HepG2 (cell line): ENCODE results near the gene MICAL3. TPM values are rescaled to one million over a fixed set of nuclear protein-coding genes. Genes with fewer than 3 reads are reported as not detected.

ENCODE experiments used
- ATAC-seq: fragments of 200-7000 bp; cut with Tn5 transposase; 3 replicates; pipeline ENCODE4 v1.9.1; 2020; ENCODE audit warnings: mild to moderate bottlenecking, moderate library complexity
- BruUV-seq: library from RNA; stranded (reverse); fragments of 400-500 nt; replicated peaks from 2 replicates; lab custom pipeline; 2021; lab: Mats Ljungman, UMichigan
- CTCF ChIA-PET: fragments of 300-600 bp; formaldehyde crosslinking; extraction: SDS; loops from one replicate; lab custom pipeline; 2021; ENCODE audit warnings: low total read pairs, inconsistent platforms, low intra/inter-chr PET ratio; lab: Yijun Ruan, JAX
- POLR2A ChIA-PET: fragments of 350-600 bp; sonication (Branson Sonifier 250); formaldehyde crosslinking; loops from one replicate; lab custom pipeline; 2020; ENCODE audit warnings: antibody characterized with exemption, inconsistent platforms; lab: Yijun Ruan, JAX
- DNase-seq: peaks from one replicate; pipeline ENCODE4 v3.0.0-alpha.2; 2015; ENCODE audit warnings: low spot score
- FAIRE-seq: peaks from 3 replicates; lab custom pipeline; 2011; peaks lifted over from hg19 to GRCh38; lab: Jason Lieb, UNC
- H2AFZ ChIP-seq: one replicate; pipeline ENCODE4 v1.6.1; 2011; ENCODE audit warnings: low read length, inconsistent platforms
- H3K27ac ChIP-seq: fragments of 300-600 bp; 3 replicates; pipeline ENCODE4 v1.8.0; 2011; ENCODE audit warnings: mixed run types, mild to moderate bottlenecking, mixed read lengths, low read length, inconsistent platforms; ENCODE audit not compliant: insufficient read depth; ENCODE audit errors: extremely low read length
- H3K27me3 ChIP-seq, 2 experiments: fragments of 200-600 bp in 1 of 2; 2 replicates in 1 of 2; 3 replicates in 1 of 2; pipeline versions ENCODE4 v1.6.0 to v1.8.0; 2011; ENCODE audit warnings: low read length in 2 of 2, mild to moderate bottlenecking in 2 of 2, moderate library complexity in 2 of 2, inconsistent platforms in 1 of 2; ENCODE audit not compliant: insufficient read depth in 2 of 2, control insufficient read depth in 1 of 2
- H3K36me3 ChIP-seq, 2 experiments: fragments of 200-600 bp in 1 of 2; replicated peaks in 1 of 2; 2 replicates in 1 of 2; 3 replicates in 1 of 2; pipeline versions ENCODE4 v1.5.1 to v1.8.0; 2011; ENCODE audit warnings: low read length in 2 of 2, inconsistent platforms in 1 of 2; ENCODE audit not compliant: insufficient read depth in 2 of 2, control insufficient read depth in 1 of 2
- H3K4me1 ChIP-seq: 2 replicates; pipeline ENCODE4 v1.5.1; 2012; ENCODE audit warnings: low read length, inconsistent platforms; ENCODE audit not compliant: insufficient read depth
- H3K4me2 ChIP-seq: 2 replicates; pipeline ENCODE4 v1.6.0; 2011; ENCODE audit warnings: low read depth, low read length, inconsistent platforms
- H3K4me3 ChIP-seq, 3 experiments: fragments of 200-600 bp in 1 of 3; sonication (generic), shearing (Covaris generic) in 1 of 3; replicated peaks in 1 of 3; 2 replicates each; pipeline ENCODE4 v1.5.1; 2011 to 2016; ENCODE audit warnings: low read length in 3 of 3, inconsistent platforms in 2 of 3, low read depth in 2 of 3, mild to moderate bottlenecking in 2 of 3, control low read depth in 1 of 3, mixed read lengths in 1 of 3; ENCODE audit not compliant: insufficient read depth in 1 of 3
- H3K79me2 ChIP-seq: one replicate; pipeline ENCODE4 v1.6.1; 2011; ENCODE audit warnings: low read length, inconsistent platforms; ENCODE audit not compliant: insufficient read depth
- H3K9ac ChIP-seq: 2 replicates; pipeline ENCODE4 v1.6.0; 2011; ENCODE audit warnings: mild to moderate bottlenecking, low read depth, low read length, inconsistent platforms; ENCODE audit not compliant: insufficient read depth
- H3K9me3 ChIP-seq: 2 replicates; pipeline ENCODE4 v1.5.1; 2012; ENCODE audit warnings: mild to moderate bottlenecking, low read length
- H4K20me1 ChIP-seq: 2 replicates; pipeline ENCODE4 v1.6.0; 2011; ENCODE audit warnings: inconsistent platforms, mild to moderate bottlenecking, low read length, moderate library complexity; ENCODE audit not compliant: insufficient read depth
- ATM ChIP-seq: fragments of 450-650 bp; IDR thresholded peaks from 2 replicates; pipeline ENCODE4 v1.7.1; 2017; ENCODE audit warnings: mild to moderate bottlenecking, borderline replicate concordance
- FOXP1 ChIP-seq, 2 experiments: fragments of 450-650 bp in 1 of 2; IDR thresholded peaks; 2 replicates each; pipeline ENCODE4 v1.6.1; 2017 to 2018; ENCODE audit warnings: antibody characterized with exemption in 1 of 2
- GTF2F1 ChIP-seq: fragments of 150-350 bp; IDR thresholded peaks from 2 replicates; pipeline ENCODE4 v1.6.1; 2014; ENCODE audit warnings: low read length
- LCORL ChIP-seq, 2 experiments: fragments of 450-650 bp in 1 of 2; sonication (generic) in 1 of 2; formaldehyde crosslinking in 1 of 2; IDR thresholded peaks; 2 replicates each; pipeline versions ENCODE4 v1.5.0 to v1.6.1; 2017 to 2020; ENCODE audit warnings: antibody characterized with exemption in 1 of 2, missing genetic modification reagents in 1 of 2
- MATR3 ChIP-seq: sonication (generic); formaldehyde crosslinking; IDR thresholded peaks from 2 replicates; pipeline ENCODE4 v1.4.0; 2020; ENCODE audit warnings: missing genetic modification reagents
- RARA ChIP-seq: IDR thresholded peaks from 2 replicates; pipeline ENCODE4 v1.6.1; 2016; ENCODE audit warnings: missing genetic modification reagents, missing compliant biosample characterization
- REXO4 ChIP-seq: sonication (generic); formaldehyde crosslinking; IDR thresholded peaks from 2 replicates; pipeline ENCODE4 v1.8.0; 2022; ENCODE audit warnings: missing genetic modification reagents, mild to moderate bottlenecking, borderline replicate concordance
- SKI ChIP-seq: fragments of 450-650 bp; IDR thresholded peaks from one replicate; pipeline ENCODE4 v1.6.1; 2018; ENCODE audit warnings: mild to moderate bottlenecking; ENCODE audit not compliant: partially characterized antibody
- TGIF2 ChIP-seq: IDR thresholded peaks from 2 replicates; pipeline ENCODE4 v1.6.1; 2016; ENCODE audit warnings: control low read depth, missing compliant biosample characterization
- XRCC5 ChIP-seq: fragments of 200-400 bp; formaldehyde crosslinking; optimal IDR thresholded peaks from 2 replicates; pipeline ENCODE3; 2017; ENCODE audit warnings: mild to moderate bottlenecking, low read length
- ZNF232 ChIP-seq: sonication (generic); formaldehyde crosslinking; IDR thresholded peaks from 2 replicates; pipeline ENCODE4 v1.4.0; 2020; ENCODE audit warnings: missing genetic modification reagents, borderline replicate concordance
- ZNF280B ChIP-seq: sonication (generic); formaldehyde crosslinking; IDR thresholded peaks from 2 replicates; pipeline ENCODE4 v1.5.0; 2020; ENCODE audit warnings: missing genetic modification reagents, mild to moderate bottlenecking, borderline replicate concordance
- ZNF614 ChIP-seq: IDR thresholded peaks from 2 replicates; pipeline ENCODE4 v1.6.1; 2018; ENCODE audit warnings: missing biosample characterization, missing genetic modification reagents, inconsistent platforms, borderline replicate concordance
- WGBS: methylation state at CpG from one replicate; pipeline ENCODE4 v1.1.6; 2017; ENCODE audit warnings: low lambda C conversion rate; 5-methylcytosine and 5-hydroxymethylcytosine counted together
- in situ Hi-C: cut with HindIII; loops from 2 replicates; pipeline ENCODE4 v1.10.0; 2017; ENCODE audit warnings: low pct_unique_long_range_greater_than_20kb; ENCODE audit not compliant: extremely low pct_ligation_motif_present
- intact Hi-C: fragments of 100-400 bp; cut with micrococcal nuclease; formaldehyde crosslinking; loops from one replicate; pipeline ENCODE4 v1.10.0; 2022; ENCODE audit not compliant: unreplicated experiment
- polyA plus RNA-seq, 8 experiments: library from polyadenylated mRNA; depleted of rRNA in 3 of 8; stranded (reverse) in 7 of 8; unstranded in 1 of 8; fragments of >200 nt; fragmentation: Illumina TruSeq in 4 of 8; extraction: Trizol in 4 of 8; gene quantifications; 2 replicates each; pipeline versions ENCODE4 v1.2.1 to v1.2.3, GENCODE V29; 2011 to 2016; ENCODE audit warnings: low read depth in 4 of 8, missing spikeins in 1 of 8, mixed read lengths in 1 of 8; ENCODE audit not compliant: insufficient read depth in 1 of 8
- total RNA-seq, 5 experiments: library from RNA; depleted of rRNA; stranded (reverse); fragments of >200 nt; fragmentation: Illumina TruSeq; extraction: Trizol; gene quantifications; 2 replicates each; pipeline ENCODE4 v1.2.3, GENCODE V29; 2016; ENCODE audit warnings: low read depth in 1 of 5
- TF ChIP-seq, protein P1 (sequence below): sonication (generic); formaldehyde crosslinking; IDR thresholded peaks from 2 replicates; pipeline ENCODE4 v1.4.0; 2020; ENCODE audit warnings: missing genetic modification reagents

MICAL3 gene
- total and polyA plus RNA-seq, 2 of the 13 experiments (the other 11 are each of a cell fraction or from before 2014, with no cell fraction given) = 5.3 to 12.5 TPM

DNA sequence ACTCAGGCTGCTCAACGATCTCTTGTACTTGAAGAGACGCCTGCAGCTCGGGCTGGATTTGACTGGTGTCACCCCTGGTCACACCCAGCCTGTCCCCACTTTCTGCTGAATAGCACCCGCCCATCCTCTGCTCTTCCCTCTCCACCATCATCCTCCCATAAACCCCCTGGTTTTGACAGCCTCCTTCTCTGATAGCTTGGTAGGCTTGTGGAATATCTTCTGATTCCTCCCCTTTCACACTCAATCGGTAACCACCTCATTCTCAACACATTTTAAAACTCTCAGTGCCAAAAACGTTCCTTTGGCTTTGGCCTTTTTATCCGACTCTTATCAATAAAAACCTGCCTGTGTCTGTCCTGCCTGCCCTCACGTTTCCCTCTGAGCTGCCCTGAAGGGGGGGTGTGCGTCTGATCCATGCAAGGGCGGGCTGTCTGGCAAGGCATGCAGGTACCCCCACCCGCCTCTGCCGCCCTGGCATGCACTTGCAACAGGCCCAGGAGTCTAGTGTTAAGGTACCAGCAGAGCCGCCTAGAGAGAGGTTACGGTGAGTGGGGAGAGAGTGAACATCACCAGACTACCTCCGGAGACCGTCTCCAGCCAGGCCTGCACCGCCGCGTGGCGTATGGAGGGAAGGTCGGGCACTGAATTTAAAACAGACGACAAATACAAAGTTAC lies 198.3 kb downstream of the MICAL3 start:
- CTCF ChIA-PET = no interaction called here
- Histone ChIP-seq H3K9me3 (no peaks in the 10 kb centered on the region), H3K36me3 (peaks cover 8 to 24% of the 10 kb centered on the region in 2 experiments; a peak in 4 of 5 replicates), H2AFZ (no peak overlapping the region), H3K27ac (no peak overlapping the region), H3K4me2 (no peak overlapping the region), H4K20me1 (no peaks in the 10 kb centered on the region), H3K9ac (no peak overlapping the region), H3K4me3 (no peak overlapping the region), H3K79me2 (no peaks in the 10 kb centered on the region), H3K27me3 (no peaks in the 10 kb centered on the region), H3K4me1 (no peaks in the 10 kb centered on the region)
- in situ Hi-C loops (no loop called here), intact Hi-C loops (no loop called here)
- TF ChIP-seq REXO4 = no peak
- no peak for TF ChIP-seq XRCC5
- no peak for TF ChIP-seq ZNF280B (CRISPR knock-in tag)
- TF ChIP-seq RARA (CRISPR knock-in tag) = no peak
- no peak for TF ChIP-seq ZNF232 (CRISPR knock-in tag)
- no peak for TF ChIP-seq SKI
- no peak for TF ChIP-seq ATM
- TF ChIP-seq ZNF614 (CRISPR knock-in tag) = no peak
- TF ChIP-seq MATR3 (CRISPR knock-in tag) = no peak
- no peak for TF ChIP-seq TGIF2 (CRISPR knock-in tag)
- TF ChIP-seq, protein P1, sequence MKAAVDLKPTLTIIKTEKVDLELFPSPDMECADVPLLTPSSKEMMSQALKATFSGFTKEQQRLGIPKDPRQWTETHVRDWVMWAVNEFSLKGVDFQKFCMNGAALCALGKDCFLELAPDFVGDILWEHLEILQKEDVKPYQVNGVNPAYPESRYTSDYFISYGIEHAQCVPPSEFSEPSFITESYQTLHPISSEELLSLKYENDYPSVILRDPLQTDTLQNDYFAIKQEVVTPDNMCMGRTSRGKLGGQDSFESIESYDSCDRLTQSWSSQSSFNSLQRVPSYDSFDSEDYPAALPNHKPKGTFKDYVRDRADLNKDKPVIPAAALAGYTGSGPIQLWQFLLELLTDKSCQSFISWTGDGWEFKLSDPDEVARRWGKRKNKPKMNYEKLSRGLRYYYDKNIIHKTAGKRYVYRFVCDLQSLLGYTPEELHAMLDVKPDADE = no peak
- no peak for TF ChIP-seq FOXP1 (IDR thresholded peaks at IDR 0.05)
- TF ChIP-seq FOXP1 (CRISPR knock-in tag; IDR thresholded peaks at IDR 0.05) = no peak
- no peak for TF ChIP-seq LCORL (IDR thresholded peaks at IDR 0.05)
- no peak for TF ChIP-seq LCORL (CRISPR knock-in tag; IDR thresholded peaks at IDR 0.05)
- TF ChIP-seq GTF2F1 = no peak
- ATAC-seq (no peak), FAIRE-seq (no peak), DNase-seq (no peak)
- BruUV-seq = no TSS peak
- POLR2A ChIA-PET = no interaction called here
- 96% methylated on average over 22 of the region's 22 CpGs for WGBS
